Neural crest cell (in vitro differentiated cells): ENCODE data around the gene FITM2. TPM values are rescaled to one million over a fixed set of nuclear protein-coding genes. Genes with fewer than 3 reads are reported as not detected.
"Not testable (repeated sequence)": the region's sequence is repeated elsewhere in the genome, so short reads cannot be mapped to it uniquely, and the experiment has no call there.

Experiments
- DNase-seq: peaks from one replicate; pipeline ENCODE4 v3.0.0; 2021; ENCODE audit warnings: low read depth, mixed read lengths, low spot score
- H3K27ac Mint-ChIP-seq: one replicate; pipeline ENCODE4 v1.8.0; 2021; ENCODE audit warnings: mild to moderate bottlenecking, mixed read lengths; ENCODE audit not compliant: unreplicated experiment
- H3K27me3 Mint-ChIP-seq: 2 replicates; pipeline ENCODE4 v1.8.0; 2021; ENCODE audit warnings: low read depth, mild to moderate bottlenecking, mixed read lengths
- H3K36me3 Mint-ChIP-seq: 2 replicates; pipeline ENCODE4 v1.8.0; 2021; ENCODE audit warnings: low read depth, mild to moderate bottlenecking, mixed read lengths
- H3K4me1 Mint-ChIP-seq: 2 replicates; pipeline ENCODE4 v1.8.0; 2021; ENCODE audit warnings: mixed read lengths
- H3K4me3 Mint-ChIP-seq: one replicate; pipeline ENCODE4 v1.8.0; 2021; ENCODE audit warnings: mild to moderate bottlenecking, mixed read lengths
- H3K9me3 Mint-ChIP-seq: 2 replicates; pipeline ENCODE4 v1.8.0; 2021; ENCODE audit warnings: mixed read lengths
- CTCF ChIP-seq: fragments of 200-600 bp; sonication (generic); conservative IDR thresholded peaks from 2 replicates; pipeline ENCODE4 v1.5.0; 2021; ENCODE audit warnings: antibody characterized with exemption, mild to moderate bottlenecking
- total RNA-seq: library from RNA; stranded (reverse); gene quantifications from 2 replicates; pipeline ENCODE4 v1.2.1, GENCODE V29; 2021

The FITM2 gene
- total RNA-seq, 1 donor from 2014 or later: 6.4 TPM

- Mint-ChIP-seq H3K4me3 (no peak overlapping the region), H3K27ac (no peak overlapping the region), H3K27me3 (no peaks in the 10 kb centered on the region), H3K4me1 (no peaks in the 10 kb centered on the region), H3K36me3 (no peaks in the 10 kb centered on the region), H3K9me3 (no peaks in the 10 kb centered on the region)
- DNase-seq: no peak
- no peak for TF ChIP-seq CTCF
Measured at GRCh38 chr20:44302736-44303135, 8.3 kb downstream of the FITM2 start.

GRCh38 chr20:44302026-44302669, 8.9 kb downstream of the FITM2 start:
- Mint-ChIP-seq H3K9me3 (no peaks in the 10 kb centered on the region), H3K4me3 (no peak overlapping the region), H3K36me3 (no peaks in the 10 kb centered on the region), H3K4me1 (no peaks in the 10 kb centered on the region), H3K27ac (no peak overlapping the region), H3K27me3 (no peaks in the 10 kb centered on the region)
- TF ChIP-seq CTCF: no peak
- no peak for DNase-seq

- DNase-seq: no peak
- Mint-ChIP-seq H3K27me3 (no peaks in the 10 kb centered on the region), H3K4me3 (no peak overlapping the region), H3K36me3 (no peaks in the 10 kb centered on the region), H3K9me3 (no peaks in the 10 kb centered on the region), H3K4me1 (no peaks in the 10 kb centered on the region), H3K27ac (no peak overlapping the region)
- TF ChIP-seq CTCF: no peak
Measured at GRCh38 chr20:44301285-44301684, 9.7 kb downstream of the FITM2 start.

- H3K36me3 Mint-ChIP-seq, H3K27ac Mint-ChIP-seq, H3K4me3 Mint-ChIP-seq, DNase-seq, H3K27me3 Mint-ChIP-seq, H3K4me1 Mint-ChIP-seq, H3K9me3 Mint-ChIP-seq: not testable (repeated sequence)
Measured at GRCh38 chr20:44299011-44299535, 11.9 kb downstream of the FITM2 start.

- H3K27ac Mint-ChIP-seq: no peak overlapping the region
- no peaks in the 10 kb centered on the region for H3K9me3 Mint-ChIP-seq
- H3K27me3 Mint-ChIP-seq: no peaks in the 10 kb centered on the region
- DNase-seq: no peak
- TF ChIP-seq CTCF: no peak
- H3K36me3 Mint-ChIP-seq: no peaks in the 10 kb centered on the region
- no peaks in the 10 kb centered on the region for H3K4me1 Mint-ChIP-seq
- no peak overlapping the region for H3K4me3 Mint-ChIP-seq
Measured at GRCh38 chr20:44297721-44298120, 13.3 kb downstream of the FITM2 start.

GRCh38 chr20:44296011-44296410, 15.0 kb downstream of the FITM2 start:
- no peak overlapping the region for H3K27ac Mint-ChIP-seq
- H3K27me3 Mint-ChIP-seq: no peaks in the 10 kb centered on the region
- no peak for TF ChIP-seq CTCF
- no peak overlapping the region for H3K4me3 Mint-ChIP-seq
- no peak for DNase-seq
- H3K9me3 Mint-ChIP-seq: no peaks in the 10 kb centered on the region
- no peaks in the 10 kb centered on the region for H3K36me3 Mint-ChIP-seq
- H3K4me1 Mint-ChIP-seq: no peaks in the 10 kb centered on the region
